Activated naive CD4-positive, alpha-beta T cell treated with anti-CD3 and anti-CD28 coated beads, Interleukin-2, amount 10 ng/mL, durations not matched to agents 5 hours and 36 hours (primary cell): ENCODE data around the gene ZNF548. TPM values are rescaled to one million over a fixed set of nuclear protein-coding genes. Genes with fewer than 3 reads are reported as not detected.

ENCODE experiments used
- total RNA-seq, 2 experiments: library from RNA; stranded (reverse); gene quantifications; one replicate each; pipeline ENCODE4 v1.2.3, GENCODE V29; 2021

Gene ZNF548
- total RNA-seq, result 10 to 100 TPM; 40.7 to 42.4 TPM

DNA sequence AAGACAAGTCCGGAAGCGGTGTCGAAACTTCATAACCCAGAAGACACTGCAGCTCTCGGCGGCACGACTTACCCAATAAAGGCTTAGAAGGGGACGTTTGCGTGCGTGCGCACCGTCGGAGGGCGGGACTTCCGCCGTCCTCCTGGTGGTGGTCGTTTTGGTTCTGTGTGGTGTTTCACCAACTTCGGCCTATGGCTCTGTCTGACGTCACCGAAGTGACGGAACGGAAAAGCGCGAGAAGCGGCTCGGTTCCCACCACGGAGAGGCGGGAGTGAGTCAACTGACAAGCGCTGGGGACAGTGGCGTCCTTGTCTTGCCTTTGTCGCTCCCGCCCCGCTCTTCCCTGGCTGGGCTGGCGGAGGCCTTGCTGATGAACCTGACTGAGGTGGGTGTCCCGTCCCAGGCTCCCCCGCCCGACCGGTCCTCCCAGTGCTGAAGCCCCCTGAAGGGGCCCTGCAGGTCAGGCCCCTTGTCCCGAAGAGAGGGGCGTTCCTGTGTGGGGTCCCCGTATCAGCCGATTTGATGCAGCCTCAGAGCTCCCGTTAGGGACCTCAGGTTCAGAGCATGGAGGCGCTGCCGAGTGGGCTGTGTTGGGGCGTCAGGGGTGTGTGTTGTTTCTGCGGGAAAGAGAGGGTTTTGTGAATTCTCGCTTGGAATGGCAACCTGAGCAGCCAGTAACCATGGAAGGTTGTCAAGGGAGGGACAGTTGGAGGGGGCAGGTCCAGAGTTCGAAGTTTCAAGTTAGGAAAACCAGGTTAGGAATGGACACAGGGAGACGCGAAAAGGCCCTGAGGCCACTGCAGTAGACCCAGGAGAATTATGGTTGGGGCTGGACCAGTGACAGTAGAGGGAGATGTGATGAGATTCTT, at the start of gene ZNF548:
ZNF548 (plus strand) TSS at position 125 of the 869 bp plus-strand sequence; CDS start at position 371, 246 bp downstream.

DNA sequence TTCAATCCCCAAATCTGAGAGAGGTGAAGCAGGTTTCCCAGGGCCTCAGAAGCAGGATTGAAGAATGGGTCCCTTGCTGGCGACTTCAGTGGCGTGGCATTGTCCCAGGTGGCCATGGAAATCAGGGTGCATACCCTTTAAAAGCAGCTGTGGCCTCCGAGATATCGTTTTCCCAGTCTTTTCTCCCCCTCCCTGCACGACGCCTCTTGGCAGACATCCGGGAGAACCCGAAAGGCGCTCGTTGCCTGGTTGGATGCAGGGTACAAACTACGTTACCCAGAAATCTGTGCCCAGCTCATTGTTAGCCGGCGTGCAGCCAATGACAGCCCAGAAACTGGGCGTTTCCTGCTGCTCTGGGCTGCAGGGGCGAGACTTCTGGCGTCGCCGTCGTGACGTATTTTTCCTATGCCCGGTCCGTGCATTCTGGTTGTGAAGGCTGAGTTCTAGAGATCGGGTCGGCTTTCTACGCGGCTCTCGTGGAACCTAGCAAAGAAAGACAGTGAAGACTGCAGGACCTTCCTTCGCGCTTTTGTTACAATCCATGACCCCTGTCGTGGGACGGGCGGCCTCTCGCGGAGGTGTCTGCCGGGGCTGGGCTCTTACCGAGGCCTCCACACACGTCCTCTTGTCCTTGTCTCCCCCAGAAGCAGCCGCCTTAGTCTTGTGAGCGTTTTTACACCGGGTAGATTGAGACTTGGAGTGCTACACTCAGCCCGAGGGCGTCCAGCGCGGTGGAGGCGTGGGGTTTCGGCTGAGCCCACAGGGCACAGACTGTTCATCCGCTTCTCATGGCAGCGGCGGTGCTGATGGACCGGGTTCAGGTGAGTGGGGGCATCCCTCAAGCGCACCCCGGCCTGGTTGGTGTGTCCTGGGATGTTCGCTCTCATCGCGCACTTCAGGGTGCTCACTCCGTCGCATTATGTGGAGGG, 38.5 kb upstream of the ZNF548 start, which contains the start of gene ZNF304:
ZNF304 (plus strand) TSS at position 395 of the 929 bp plus-strand sequence; CDS start at position 789, 394 bp downstream.

GRCh38 chr19:57362997-57363687, 26.5 kb upstream of the ZNF548 start, which contains the start of the genes TRAPPC2B and ZNF547:
TRAPPC2B (plus strand) TSS chr19:57363551; CDS start chr19:57364834, 1,283 bp downstream.
ZNF547 (plus strand) TSS chr19:57363551; CDS start chr19:57368556, 5,005 bp downstream.

GRCh38 chr19:57410877-57411671, 21.4 kb downstream of the ZNF548 start, which contains the start of gene ZNF17:
ZNF17 (plus strand) TSS chr19:57411161; CDS start chr19:57413616, 2,455 bp downstream.

DNA sequence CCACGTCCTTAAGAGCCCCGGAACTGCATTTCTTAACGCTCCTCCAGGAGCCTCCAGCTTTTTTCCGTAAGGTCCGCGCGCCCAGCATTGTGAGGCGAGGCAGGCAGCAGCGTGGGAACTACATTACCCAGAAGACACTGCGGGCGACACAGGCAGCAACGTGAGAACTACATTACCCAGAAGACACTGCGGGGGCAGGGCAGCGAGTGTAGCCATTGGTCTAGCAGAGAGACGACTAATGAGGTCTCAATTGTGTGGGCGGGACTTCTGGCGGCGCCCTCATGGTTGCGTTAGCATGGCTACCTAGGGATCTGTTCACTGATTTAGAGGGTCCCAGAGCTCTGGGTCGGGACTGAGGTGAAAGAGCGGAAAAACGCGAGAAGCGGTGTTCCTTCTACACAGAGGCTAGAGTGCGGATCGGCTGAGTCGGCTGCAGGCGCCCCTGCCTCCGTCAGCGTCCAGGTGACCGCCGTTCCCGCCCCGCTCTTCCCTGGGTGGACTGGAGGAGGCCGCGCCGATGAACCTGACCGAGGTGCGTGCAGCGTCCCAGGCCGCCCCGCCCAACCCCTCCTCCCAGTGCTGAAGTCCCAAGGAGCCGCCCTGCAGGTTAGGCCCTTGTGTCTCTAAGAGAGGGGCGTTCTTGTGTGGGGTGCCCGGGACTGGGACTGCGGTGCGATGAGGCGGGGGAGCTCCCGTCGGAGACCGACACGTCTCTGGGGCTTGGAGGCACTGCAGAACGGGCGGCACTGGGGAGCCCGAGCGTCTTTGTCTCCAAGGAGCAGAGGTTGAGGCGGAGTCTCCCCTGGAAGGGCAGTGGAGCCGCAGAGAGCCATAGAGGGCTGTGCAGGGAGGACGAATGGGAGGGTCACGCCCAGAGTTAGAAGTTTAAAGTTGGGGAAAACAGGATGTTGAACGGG, 45.7 kb downstream of the ZNF548 start, which contains the start of gene ZNF749:
ZNF749 (plus strand) TSS at position 264 of the 917 bp plus-strand sequence; CDS start at position 518, 254 bp downstream.

Other genes starting within 250 kb of the ZNF548 start
- not detected for gene ZIM3, start 244.7 kb upstream of the ZNF548 start, total RNA-seq
- gene DUXA, start 222.4 kb upstream of the ZNF548 start, total RNA-seq, result not detected
- 10 to 100 TPM; 41.3 to 41.9 TPM for gene ZNF264, start 198.4 kb upstream of the ZNF548 start, total RNA-seq
- under 1 TPM; 0.41 to 0.83 TPM for gene AURKC, start 158.8 kb upstream of the ZNF548 start, total RNA-seq
- 10 to 100 TPM; 10.4 to 11.7 TPM for gene ZNF805, start 149.2 kb upstream of the ZNF548 start, total RNA-seq
- 10 to 100 TPM; 39.4 to 45.1 TPM for gene ZNF460, start 109.4 kb upstream of the ZNF548 start, total RNA-seq
- 1 to 10 TPM; 7.7 to 7.8 TPM for gene ZNF543, start 69.4 kb upstream of the ZNF548 start, total RNA-seq
- 1 to 10 TPM; 8.7 to 9.3 TPM for gene ZNF304, start 38.6 kb upstream of the ZNF548 start, total RNA-seq
- 10 to 100 TPM in 1 of 2 experiments, 1 to 10 TPM in 1; 9.5 to 10.7 TPM for gene TRAPPC2B, start 26.3 kb upstream of the ZNF548 start, total RNA-seq
- gene ZNF547, start 26.3 kb upstream of the ZNF548 start, total RNA-seq, result 1 to 10 TPM; 3.8 to 3.9 TPM
- gene ZNF17, start 21.3 kb downstream of the ZNF548 start, total RNA-seq, result 10 to 100 TPM; 13.0 to 14.3 TPM
- 10 to 100 TPM; 14.1 to 14.7 TPM for gene ZNF749, start 45.5 kb downstream of the ZNF548 start, total RNA-seq
- gene VN1R1, start 67.3 kb downstream of the ZNF548 start, total RNA-seq, result under 1 TPM; 0.18 to 0.29 TPM
- gene ZNF772, start 87.7 kb downstream of the ZNF548 start, total RNA-seq, result 10 to 100 TPM; 10.9 to 11.4 TPM
- gene ZNF419, start 97.9 kb downstream of the ZNF548 start, total RNA-seq, result 10 to 100 TPM; 10.8 to 12.6 TPM
- gene ZNF773, start 110.1 kb downstream of the ZNF548 start, total RNA-seq, result 10 to 100 TPM; 11.1 to 11.6 TPM
- gene ZNF549, start 137.5 kb downstream of the ZNF548 start, total RNA-seq, result 1 to 10 TPM; 9.5 to 9.8 TPM
- 10 to 100 TPM; 15.8 TPM for gene ZNF550, start 170.0 kb downstream of the ZNF548 start, total RNA-seq
- 1 to 10 TPM; 7.4 to 8.5 TPM for gene ZNF416, start 189.1 kb downstream of the ZNF548 start, total RNA-seq
- 1 to 10 TPM; 8.0 to 9.4 TPM for gene ZIK1, start 194.3 kb downstream of the ZNF548 start, total RNA-seq
- gene ZNF530, start 210.0 kb downstream of the ZNF548 start, total RNA-seq, result 1 to 10 TPM; 7.6 to 8.2 TPM
- 10 to 100 TPM; 19.8 to 20.5 TPM for gene ZNF134, start 224.4 kb downstream of the ZNF548 start, total RNA-seq
- gene ZNF211, start 243.3 kb downstream of the ZNF548 start, total RNA-seq, result 10 to 100 TPM; 18.3 to 21.1 TPM